Activated CD4-positive, CD25-positive, alpha-beta regulatory T cell treated with anti-CD3 and anti-CD28 coated beads, Interleukin-2, amount 50 U/mL, for 16 hours (primary cell): ENCODE data around the gene CPD.
"Not testable (repeated sequence)": the region's sequence is repeated elsewhere in the genome, so short reads cannot be mapped to it uniquely, and the experiment has no call there.

Experiments
- DNase-seq: peaks from one replicate; pipeline ENCODE4 v3.0.0-alpha.2; 2020; ENCODE audit warnings: low read depth, low spot score

Gene CPD

DNA sequence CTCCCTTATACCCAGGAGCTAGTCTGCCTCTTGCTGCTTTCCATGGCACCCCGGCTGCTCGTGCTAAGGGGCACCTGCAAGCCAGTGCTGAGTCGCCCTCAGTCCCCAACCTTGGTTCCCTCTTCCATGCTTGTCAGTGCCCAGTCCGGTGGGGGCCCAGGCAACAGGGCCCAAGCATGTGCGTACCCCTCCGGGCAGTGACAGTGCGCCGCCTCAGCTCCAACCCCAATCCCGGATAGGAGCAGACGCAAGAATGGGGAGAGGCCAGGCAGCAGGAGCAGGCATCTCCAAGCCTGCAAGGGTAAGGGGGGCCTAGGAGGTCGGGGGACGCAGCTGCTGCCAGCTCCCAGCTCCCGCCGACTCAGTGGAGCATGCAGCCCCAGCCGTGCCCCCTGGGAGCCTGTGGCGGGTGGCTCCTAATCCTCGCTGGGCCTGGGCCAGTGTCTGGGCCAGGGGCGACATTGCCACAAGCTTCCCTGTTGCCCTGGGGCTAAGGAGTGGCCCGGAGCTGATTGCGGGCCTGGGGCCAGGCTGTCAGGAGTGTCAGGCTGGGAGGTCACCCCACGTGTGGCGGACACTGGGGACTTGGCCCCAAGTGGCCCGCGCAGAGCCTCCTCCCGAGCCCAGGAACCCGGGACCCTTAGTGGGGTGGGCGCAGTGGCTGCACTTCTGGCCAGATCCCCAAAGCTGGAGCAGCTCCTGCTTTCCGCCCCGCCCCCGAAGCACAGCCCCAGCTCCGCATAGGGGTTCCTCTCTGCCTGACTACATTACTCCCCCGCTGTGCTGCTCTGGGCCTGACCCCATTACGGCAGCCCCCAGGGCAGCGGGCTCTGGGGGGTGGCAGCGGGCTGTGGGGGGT, 9.8 kb downstream of the CPD start:
- DNase-seq, result no peak

DNA sequence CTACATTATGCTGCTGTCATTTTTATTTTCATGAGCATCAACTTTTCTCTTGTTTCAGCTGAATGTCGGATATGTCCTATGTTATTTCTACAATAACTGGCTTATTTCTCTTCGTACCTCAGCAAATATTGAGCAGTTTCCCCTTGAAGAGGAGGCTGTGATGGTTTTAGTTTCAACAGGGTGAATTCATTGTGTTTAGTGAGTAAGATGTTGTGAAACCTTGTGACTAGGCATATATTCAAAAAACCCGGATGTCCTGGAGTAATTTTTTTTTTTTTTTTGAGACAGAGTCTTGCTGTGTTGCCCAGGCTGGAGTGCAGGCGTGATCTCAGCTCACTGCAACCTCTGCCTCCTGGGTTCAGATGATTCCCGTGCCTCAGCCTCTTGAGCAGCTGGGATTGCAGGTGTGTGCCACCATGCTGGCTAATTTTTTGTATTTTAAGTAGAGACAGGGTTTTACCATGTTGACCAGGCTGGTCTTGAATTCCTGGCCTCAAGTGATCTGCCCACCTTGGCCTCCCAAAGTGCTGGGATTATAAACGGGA, 11.1 kb downstream of the CPD start:
- no peak for DNase-seq

DNA sequence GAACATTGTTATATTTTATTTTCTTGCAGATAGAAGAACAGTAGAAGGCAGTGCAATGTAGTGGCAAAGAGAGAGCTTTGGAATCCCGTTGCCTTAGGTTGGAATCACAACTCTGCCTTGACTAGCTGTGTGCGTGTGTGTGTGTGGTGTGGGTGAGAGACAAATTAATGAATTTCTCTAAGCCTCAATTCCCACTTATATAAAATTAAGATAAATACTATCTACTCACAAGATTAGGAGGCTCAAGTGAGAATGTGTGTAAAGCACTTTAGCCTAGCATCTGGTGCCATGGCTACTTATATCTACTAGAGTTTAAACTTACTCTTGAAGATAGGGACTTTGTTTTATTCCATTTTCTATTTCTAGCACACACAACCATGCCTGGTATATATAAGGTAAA, 12.8 kb downstream of the CPD start:
- no peak for DNase-seq

DNA sequence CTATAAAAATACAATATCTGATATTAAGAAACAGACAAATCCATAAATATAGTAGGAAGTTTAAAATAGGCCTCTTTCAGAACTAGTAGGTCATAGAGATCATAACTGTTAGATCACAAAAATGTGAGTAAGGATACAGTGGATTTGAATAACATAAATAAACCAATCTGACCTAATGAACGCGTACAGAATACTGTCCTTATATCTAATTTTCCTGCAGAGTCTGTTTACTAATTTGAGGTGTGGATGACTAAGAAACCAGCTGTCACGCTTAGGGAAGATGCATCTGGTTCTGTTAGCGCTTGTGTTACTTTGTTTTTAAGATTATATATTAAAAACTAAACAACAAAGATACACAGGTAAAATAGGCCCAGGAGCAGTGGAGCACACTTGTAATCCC, 14.8 kb downstream of the CPD start:
- no peak for DNase-seq

DNA sequence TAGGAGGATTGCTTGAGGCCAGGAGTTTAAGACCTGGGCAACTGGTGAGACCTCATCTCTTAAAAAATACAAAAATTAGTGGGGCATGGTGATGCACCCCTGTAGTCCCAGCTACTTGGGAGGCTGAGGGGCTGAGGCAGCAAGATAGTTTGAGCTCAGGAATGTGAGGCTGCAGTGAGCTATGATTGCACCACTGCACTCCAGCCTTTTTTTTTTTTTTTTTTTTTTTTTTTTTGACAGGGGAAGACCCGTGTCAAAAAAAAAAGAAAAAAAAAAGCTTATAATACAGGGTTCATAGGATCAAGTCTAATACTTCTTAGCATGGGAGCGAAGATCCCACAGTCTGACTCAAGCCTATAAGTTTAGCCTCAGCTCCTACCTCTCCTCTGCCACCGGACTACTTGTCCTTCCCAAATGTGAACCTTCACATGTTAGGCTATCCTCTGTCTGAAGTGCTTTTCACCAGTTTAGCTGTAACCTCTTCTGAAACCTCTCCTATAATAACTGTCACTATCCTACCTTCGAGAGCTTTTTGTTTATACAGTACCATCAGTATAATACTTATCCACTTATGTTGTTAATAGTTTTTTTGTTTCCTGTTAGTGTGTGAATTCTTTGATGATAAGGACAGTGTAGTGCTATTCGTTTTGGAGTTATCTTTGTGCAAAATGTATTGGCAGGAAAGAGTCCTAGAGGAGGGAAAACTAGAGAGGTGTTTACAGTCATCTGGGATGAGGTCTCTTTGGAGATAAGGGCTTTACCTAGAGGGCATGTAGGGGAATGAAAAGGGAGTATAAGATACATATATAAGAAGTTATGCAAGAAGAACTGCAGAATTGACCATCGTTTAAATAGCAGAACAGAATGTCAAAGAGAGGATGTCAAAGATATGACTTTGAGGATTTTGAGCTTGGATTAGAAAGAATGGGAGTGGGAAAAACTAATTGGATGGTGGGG, 15.5 kb downstream of the CPD start:
- no peak for DNase-seq

DNA sequence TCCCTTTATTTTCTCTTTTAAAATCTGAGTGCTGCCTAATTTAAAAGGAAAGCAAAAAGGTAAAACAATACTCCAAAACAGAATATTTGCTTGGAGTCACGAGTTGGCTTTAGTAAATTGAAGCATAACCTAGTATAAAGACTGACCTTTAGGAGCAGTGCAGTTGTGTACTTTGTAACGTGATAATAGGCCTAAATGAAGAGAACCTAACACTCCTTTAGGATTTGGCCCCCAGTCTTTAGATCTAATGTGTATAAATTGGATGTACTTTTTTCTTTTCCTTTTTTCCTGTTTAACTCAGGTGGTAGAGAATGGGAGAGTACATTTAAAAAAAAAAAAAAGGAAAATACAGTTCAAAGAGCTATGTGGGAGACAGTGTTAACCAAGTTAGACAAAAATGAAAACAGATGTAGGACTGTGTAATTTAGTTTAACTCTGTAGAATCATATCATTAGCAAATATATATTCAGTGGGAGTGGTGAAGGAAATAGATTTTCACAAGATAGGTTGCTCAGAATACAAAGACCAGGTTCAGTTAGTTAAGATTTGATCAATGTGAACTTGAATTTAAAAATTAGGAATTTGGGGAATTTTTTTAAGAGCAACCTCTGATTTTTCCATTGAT, 16.8 kb downstream of the CPD start:
- DNase-seq, result no peak

DNA sequence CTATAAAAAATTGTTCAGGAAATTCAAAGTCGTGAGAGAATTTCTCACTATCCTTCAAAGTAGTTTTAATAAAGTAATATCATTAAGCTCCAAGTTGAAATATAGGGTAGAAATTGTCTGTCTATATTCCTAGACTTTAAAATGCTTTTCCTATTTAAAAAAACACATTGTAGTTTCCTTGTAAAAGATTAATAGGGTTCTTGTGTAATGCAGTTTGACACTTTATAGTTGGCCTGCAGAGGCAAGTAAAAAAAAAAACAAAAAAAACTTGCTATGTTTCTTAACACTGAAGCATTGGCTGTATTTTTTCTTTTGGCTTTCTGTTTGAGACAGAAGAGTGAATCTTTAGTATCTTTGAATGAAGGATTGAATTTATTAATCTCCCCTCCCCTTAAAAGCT, 17.4 kb downstream of the CPD start:
- DNase-seq, result no peak

DNA sequence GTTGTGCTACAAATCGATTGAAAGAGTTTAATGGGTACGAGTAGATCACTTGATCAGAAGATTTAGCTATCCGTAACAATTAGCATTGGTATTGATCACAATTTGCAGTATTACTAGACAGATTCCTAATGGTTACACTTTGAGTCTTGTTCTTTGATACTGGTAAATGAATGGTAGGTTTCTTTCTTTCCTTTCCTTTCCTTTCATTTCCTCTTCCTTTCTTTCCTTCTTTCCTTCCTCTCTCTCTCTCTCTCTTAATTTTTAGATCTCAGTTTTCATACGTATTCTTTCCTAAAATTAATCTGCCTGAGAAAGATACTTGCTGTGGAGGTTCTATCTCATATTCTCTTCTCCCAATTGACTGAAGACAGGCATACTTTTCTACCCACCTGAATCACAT, 17.9 kb downstream of the CPD start:
- no peak for DNase-seq

DNA sequence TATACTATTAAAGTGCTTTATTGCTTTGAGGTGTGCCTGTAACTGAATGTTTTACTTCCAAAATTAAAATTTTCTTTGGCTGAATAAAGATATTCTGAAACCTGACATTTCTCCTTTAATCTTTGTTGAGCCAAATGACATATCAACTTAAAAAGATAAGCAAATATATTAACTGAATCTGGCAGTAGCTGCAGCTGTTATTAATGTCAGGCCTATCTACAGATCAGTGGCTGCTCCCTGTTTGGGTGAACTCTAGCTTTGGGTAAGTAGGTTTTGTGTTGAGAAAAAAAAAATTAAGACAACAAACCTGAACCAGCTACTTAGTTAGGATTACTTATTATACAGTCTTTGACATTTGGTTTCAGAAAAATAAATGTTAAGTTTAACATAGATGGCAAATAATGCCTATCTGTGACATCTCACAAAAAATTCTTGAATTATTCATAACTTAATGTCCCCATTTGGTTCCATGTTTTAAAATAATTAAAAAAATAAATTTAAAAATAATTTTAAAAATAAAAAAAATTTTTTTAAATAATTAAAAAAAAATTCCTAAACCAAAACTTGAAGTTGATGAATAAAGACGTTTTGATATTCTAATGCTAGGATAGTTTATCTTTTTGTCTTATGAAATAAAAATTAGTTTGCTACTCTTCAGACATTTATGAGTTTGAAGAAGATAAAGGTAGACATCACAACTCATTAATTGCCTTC, 19.8 kb downstream of the CPD start:
- DNase-seq, result no peak

DNA sequence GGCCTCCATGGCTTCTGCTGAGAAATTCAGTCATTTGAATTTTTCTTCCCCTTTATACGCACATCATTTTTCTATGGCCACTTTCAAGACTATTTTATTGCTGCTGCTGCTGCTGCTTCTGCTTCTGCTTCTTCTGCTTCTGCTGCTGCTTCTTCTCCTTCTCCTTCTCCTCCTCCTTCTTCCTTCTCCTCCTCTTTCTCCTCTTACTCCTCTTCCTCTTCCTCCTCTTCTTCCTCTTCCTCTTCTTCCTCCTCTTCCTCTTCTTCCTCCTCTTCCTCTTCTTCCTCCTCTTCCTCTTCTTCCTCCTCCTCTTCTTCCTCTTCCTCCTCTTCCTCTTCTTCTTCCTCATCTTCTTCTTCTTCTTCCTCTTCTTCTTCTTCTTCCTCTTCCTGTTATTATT, 22.4 kb downstream of the CPD start:
- DNase-seq, result no peak

DNA sequence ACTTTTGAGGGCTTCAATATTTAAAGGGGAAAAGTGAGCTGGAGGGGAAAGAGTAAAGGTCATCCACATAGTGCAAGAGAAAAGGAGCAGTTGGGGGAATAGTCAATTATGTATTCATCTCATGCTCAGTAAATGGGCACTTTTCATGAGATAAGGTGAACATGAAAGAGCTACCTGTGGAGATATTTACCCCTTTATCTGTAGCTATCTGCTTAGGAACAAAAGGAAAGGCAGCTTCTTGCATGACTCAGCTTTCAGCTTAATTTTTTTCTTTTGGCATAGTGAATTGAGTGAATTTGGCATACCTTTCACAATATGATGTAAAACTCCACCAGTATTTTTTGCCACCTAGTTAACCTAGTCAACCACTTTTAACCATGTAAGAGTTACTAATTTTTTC, 26.4 kb downstream of the CPD start:
- no peak for DNase-seq

DNA sequence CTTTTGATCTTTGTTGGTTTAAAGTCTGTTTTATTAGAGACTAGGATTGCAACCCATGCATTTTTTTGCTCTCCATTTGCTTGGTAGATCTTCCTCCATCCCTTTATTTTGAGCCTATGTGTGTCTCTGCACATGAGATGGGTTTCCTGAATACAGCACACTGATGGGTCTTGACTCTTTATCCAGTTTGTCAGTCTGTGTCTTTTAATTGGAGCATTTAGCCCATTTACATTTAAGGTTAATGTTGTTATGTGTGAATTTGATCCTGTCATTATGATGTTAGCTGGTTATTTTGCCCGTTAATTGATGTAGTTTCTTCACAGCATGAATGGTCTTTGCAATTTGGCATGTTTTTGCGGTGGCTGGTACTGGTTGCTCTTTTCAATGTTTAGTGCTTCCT, 31.9 kb downstream of the CPD start:
- DNase-seq, result not testable (repeated sequence)

DNA sequence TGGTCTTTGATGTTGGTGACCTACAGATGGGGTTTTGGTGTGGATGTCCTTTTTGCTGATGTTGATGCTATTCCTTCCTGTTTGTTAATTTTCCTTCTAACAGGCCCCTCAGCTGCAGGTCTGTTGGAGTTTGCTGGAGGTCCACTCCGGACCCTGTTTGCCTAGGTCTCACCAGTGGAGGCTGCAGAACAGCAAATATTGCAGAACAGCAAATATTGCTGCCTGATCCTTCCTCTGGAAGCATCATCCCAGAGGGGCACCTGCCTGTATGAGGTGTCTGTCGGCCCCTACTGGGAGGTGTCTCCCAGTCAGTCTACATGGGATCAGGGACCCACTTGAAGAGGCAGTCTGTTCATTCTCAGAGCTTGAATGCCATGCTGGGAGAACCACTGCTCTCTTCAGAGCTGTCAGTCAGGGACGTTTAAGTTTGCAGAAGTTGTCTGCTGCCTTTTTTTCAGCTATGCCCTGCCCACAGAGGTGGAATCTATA, 33.3 kb downstream of the CPD start:
- not testable (repeated sequence) for DNase-seq

DNA sequence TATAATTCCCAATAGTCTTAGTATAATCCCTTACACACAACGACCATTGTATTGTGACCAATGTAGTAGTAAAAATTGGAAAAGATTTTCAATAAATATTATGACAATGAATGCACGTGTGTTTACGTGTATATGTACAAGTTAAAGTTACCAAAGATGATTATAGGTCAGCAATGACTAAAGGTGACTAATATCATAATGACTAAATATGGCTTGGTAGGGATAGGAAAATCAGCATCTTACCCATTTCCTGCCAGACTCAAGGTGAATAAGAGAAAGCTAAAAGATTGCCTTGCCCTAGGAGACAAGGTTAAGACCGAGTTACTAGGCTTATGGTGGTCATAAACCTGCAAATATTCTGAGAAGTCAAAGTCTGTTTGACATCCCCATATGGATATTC, 34.4 kb downstream of the CPD start:
- no peak for DNase-seq

DNA sequence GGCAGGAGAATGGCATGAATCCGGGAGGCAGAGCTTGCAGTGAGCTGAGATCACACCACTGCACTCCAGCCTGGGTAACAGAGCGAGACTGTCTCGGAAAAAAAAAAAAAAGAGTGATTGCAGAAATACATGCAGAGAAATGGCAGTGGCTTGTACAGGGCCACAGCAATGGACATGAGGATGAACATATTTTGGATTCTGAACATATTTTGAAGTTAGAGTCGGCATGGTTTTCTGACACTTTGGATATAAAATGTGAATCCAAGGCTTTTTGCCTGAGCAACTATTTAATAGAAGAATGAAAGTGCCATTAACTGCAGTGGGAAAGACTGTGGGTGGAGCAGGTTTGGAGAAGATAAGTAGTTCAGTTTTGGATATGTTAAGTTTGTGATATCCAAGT, 35.8 kb downstream of the CPD start:
- no peak for DNase-seq

DNA sequence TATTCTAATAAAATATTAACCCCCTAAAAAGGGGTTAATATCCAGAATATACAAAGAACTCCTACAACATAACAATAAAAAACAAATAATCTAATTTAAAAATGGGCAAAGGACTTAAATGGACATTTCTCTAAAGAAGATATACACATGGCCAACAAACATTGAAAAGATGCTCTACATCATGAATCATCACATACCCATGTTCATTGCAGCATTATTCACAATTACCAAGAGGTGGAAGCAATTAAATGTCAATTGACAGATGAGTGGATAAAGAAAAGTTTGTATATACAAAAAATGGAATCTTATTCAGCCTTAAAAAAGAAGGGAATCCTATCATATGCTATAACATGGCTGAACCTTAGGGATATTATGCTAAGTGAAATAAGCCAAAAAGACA, 36.8 kb downstream of the CPD start:
- DNase-seq, result no peak

DNA sequence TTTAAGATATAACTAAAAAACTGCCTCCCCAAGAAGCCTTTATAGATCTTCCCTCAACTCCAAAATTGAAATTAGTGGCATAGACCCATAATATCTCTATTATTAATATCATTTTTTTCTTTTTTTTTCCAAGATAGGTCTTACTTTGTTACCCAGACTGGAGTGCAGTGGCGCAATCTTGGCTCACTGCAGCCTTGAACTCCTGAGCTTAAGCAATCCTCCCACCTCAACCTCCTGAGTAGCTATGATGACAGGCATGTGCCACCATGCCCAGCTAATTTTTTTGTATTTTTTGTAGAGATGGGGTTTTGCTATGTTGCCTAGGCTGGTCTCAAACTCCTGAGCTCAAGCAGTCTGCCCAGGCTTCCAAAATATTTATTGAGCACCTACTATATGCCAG, 39.3 kb downstream of the CPD start:
- DNase-seq, result not testable (repeated sequence)

DNA sequence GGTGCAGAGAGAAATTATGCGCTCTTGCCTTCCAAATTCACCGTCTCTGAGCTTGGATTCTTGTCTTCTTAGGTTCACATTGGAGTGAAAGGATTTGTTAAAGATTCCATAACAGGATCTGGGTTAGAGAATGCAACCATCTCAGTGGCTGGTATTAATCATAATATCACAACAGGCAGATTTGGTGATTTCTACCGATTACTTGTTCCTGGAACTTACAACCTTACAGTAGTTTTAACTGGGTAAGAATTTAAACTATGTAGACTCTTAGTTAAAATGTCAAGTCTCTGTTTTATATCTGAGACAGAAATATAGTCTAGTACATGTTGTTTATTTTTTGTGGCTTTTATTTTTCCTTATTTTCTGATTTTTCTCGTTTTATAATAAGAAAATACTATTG, 42.9 kb downstream of the CPD start:
- DNase-seq, result no peak

DNA sequence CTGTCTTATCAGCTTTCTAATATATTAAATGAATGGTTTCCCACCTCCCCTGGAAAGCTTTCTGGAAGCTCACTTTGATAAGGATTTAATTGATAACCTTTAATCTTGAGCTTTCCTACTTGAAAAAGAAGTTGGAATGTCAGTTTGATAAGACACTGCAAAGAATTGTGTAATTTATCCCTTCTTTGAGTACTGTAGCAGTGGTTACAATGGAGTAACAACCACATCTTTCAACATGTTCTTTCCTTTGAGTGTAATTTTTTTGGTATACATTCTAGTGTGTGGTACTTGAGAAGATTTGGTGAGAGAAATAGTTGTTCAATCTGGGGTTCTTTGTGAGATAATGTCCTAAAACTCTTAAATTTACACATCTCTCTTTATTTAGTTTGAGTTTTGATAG, 43.4 kb downstream of the CPD start:
- DNase-seq, result no peak

DNA sequence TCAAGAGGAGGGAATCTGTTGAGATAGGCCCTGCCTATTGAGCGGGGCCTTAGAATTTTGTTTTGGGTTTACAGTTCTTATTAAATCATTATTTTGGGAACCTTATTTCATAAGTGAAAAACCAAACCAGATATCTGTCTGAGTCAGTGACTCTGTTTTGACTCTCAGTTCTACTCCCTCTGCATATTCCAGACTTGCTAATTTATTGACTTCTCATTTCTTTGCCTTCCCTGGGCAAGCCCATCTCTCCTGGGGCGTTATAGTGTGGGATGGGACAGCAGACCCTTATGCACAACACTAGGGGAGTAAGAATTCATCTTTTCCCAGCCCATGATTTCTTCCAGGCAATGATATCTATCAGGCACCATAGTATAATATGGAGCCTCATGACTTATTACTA, 45.7 kb downstream of the CPD start:
- DNase-seq, result no peak

DNA sequence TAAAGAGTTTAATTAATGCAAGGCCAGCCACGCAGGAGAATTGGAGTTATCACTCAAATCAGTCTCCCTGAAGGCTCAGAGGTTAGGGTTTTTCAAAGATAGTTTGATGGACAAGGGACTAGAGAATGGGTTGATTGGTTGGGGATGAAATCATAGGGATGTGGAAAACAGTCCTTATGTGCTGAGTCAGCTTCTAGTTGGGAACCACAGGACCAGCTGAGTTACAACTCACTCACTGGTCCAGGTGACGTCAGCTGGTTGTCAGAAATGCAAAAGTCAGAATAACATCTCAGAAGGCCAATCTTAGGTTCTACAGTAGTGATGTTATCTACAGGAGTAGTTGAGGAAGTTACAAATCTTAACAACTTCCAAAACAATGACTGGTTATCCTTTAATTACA, 47.6 kb downstream of the CPD start:
- DNase-seq, result no peak
